Ectodermal cell (in vitro differentiated cells): ENCODE data around the gene PRKG1.

ENCODE experiments used
- H3K27ac ChIP-seq: 2 replicates; pipeline ENCODE4 v1.7.0; 2013; ENCODE audit warnings: mild to moderate bottlenecking, low read depth, low read length; ENCODE audit not compliant: insufficient read depth, poor library complexity, severe bottlenecking
- H3K27me3 ChIP-seq: 2 replicates; pipeline ENCODE4 v1.7.0; 2013; ENCODE audit warnings: mild to moderate bottlenecking, low read length; ENCODE audit not compliant: insufficient read depth, control insufficient read depth, poor library complexity, severe bottlenecking
- H3K36me3 ChIP-seq: one replicate; pipeline ENCODE4 v1.7.0; 2013; ENCODE audit warnings: low read length; ENCODE audit not compliant: control insufficient read depth, insufficient read depth
- H3K4me1 ChIP-seq: one replicate; pipeline ENCODE4 v1.7.0; 2013; ENCODE audit warnings: low read length; ENCODE audit not compliant: control insufficient read depth, insufficient read depth
- H3K4me3 ChIP-seq: 2 replicates; pipeline ENCODE4 v1.7.0; 2013; ENCODE audit warnings: low read depth, low read length, control low read depth; ENCODE audit not compliant: insufficient read depth
- H3K9me3 ChIP-seq: 2 replicates; pipeline ENCODE4 v1.7.0; 2013; ENCODE audit warnings: mild to moderate bottlenecking, low read length, moderate library complexity; ENCODE audit not compliant: control insufficient read depth
- WGBS, 2 experiments: methylation state at CpG; one replicate each; pipeline ENCODE4 v1.1.7; 2013; ENCODE audit warnings: missing lambda C conversion rate in 2 of 2; 5-methylcytosine and 5-hydroxymethylcytosine counted together

The PRKG1 gene

GRCh38 chr10:52335665-52336064, 1261.4 kb downstream of the PRKG1 start:
- H3K27ac ChIP-seq = no peak overlapping the region
- H3K27me3 ChIP-seq = no peaks in the 10 kb centered on the region
- no peaks in the 10 kb centered on the region for H3K9me3 ChIP-seq
- no peaks in the 10 kb centered on the region for H3K36me3 ChIP-seq
- H3K4me3 ChIP-seq = no peak overlapping the region
- no peaks in the 10 kb centered on the region for H3K4me1 ChIP-seq
- no CpG with 5 or more reads among the region's 1 CpG for WGBS, 2 experiments

GRCh38 chr10:52337225-52337624, 1262.9 kb downstream of the PRKG1 start:
- H3K9me3 ChIP-seq = no peaks in the 10 kb centered on the region
- WGBS, 2 experiments = 100% methylated on average over 1 of the region's 1 CpG; no CpG with 5 or more reads in 1 of the 2 experiments
- H3K4me3 ChIP-seq = no peak overlapping the region
- no peaks in the 10 kb centered on the region for H3K36me3 ChIP-seq
- H3K27ac ChIP-seq = no peak overlapping the region
- H3K27me3 ChIP-seq = no peaks in the 10 kb centered on the region
- no peaks in the 10 kb centered on the region for H3K4me1 ChIP-seq

GRCh38 chr10:52343439-52343838, 1269.2 kb downstream of the PRKG1 start:
- H3K4me3 ChIP-seq = no peak overlapping the region
- no peaks in the 10 kb centered on the region for H3K4me1 ChIP-seq
- H3K27me3 ChIP-seq = no peaks in the 10 kb centered on the region
- no peaks in the 10 kb centered on the region for H3K36me3 ChIP-seq
- H3K27ac ChIP-seq = no peak overlapping the region
- no peaks in the 10 kb centered on the region for H3K9me3 ChIP-seq
- WGBS, 2 experiments = 95% methylated on average over 2 to 4 of the region's 4 CpGs

DNA sequence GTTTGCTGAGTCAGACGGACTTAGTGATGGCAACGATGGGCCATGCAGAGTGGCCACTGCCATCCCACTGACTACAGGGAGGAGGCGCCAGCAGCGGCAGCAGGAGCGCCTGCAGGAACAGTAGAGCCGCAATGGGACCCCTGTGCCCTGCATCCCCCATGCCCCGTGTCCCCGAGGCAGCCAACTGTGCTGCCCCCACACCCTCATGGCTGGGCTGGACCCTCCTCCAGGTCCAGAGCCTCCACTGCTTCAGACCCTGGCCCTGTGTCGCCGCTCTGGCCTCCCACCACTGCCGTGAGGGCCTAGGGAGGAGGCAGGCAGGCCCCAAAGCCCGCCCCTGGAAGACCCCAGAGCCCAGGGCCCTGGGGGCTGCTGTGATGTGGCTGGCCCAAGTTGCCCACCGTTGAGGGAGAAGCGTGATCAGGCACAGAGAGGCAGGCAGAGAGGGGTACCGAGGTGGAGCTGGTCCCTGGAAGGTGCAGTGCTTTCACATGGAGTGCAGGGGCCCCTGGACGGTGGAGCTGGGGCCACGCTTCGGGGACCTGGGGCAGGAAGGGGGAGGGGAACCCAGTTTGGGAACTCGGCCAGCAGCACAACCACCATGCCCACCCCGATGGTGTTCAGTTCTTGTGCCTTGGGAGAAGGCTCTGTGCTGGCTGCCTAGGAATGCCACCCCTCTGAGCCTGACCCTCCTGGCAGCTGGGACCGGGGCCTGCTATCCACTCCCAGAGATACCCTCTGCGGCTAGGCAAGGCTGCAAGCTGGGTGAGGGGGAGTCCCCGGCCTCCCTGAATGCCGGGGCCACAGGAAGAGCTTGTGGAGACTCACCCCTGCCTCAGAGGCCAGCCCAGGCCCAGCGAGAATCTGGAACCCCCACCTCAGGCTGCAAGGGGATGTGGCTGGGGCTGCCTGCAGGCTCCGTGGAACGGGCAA, 1272.4 kb downstream of the PRKG1 start:
- no peaks in the 10 kb centered on the region for H3K4me1 ChIP-seq
- no peaks in the 10 kb centered on the region for H3K9me3 ChIP-seq
- H3K27ac ChIP-seq = no peak overlapping the region
- no peaks in the 10 kb centered on the region for H3K27me3 ChIP-seq
- no peaks in the 10 kb centered on the region for H3K36me3 ChIP-seq
- 93 to 94% methylated on average over 27 of the region's 27 CpGs for WGBS, 2 experiments
- H3K4me3 ChIP-seq = no peak overlapping the region

DNA sequence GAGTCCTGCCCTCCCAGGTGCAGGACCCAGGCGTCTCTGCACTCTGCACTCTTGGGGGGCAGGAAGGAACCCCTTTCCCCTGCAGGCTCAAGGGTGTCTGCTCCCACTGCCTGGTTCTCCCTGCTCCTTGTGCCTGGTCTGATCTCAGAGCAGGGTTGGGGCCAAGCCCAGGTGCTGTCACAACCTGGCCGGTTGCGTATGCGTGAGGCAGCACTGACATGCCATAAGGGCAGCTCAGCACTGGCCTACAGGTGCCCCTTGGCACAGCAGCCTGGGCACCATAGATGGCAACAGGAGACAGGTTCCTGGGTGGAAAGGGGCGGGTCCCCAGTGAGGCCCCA, 1273.0 kb downstream of the PRKG1 start:
- Histone ChIP-seq H3K4me1 (no peaks in the 10 kb centered on the region), H3K27me3 (no peaks in the 10 kb centered on the region), H3K9me3 (no peaks in the 10 kb centered on the region), H3K36me3 (no peaks in the 10 kb centered on the region), H3K4me3 (no peak overlapping the region), H3K27ac (no peak overlapping the region)
- 94% methylated on average over 5 of the region's 5 CpGs for WGBS, 2 experiments
